ENCODE results near the gene ACTR2.

The ACTR2 gene

GRCh38 chr2:65275141-65275915 lies 47.7 kb downstream of the ACTR2 start:
- Histone ChIP-seq H3K36me3 (ENCODE audit: control insufficient read depth in 1 of 2, insufficient read depth in 2 of 2, low read length in 2 of 2) (peaks cover 10 to 14% of the 10 kb centered on the region in 2 experiments), H2BK120ac (ENCODE audit: insufficient read depth, low read length, poor library complexity) (no peak overlapping the region), H2AK5ac (ENCODE audit: low read length) (no peak overlapping the region), H3K18ac (ENCODE audit: low read length) (no peak overlapping the region), H3K27me3 (ENCODE audit: insufficient read depth, low read length) (no peaks in the 10 kb centered on the region), H4K91ac (ENCODE audit: low read depth, low read length) (no peak overlapping the region), H3K4ac (ENCODE audit: low read depth, low read length) (no peak overlapping the region), H4K12ac (ENCODE audit: low read depth, low read length) (no peak overlapping the region), H2AFZ (ENCODE audit: insufficient read depth, low read length, poor library complexity) (no peak overlapping the region), H4K8ac (ENCODE audit: low read depth, low read length) (no peak overlapping the region), H3K4me2 (ENCODE audit: low read length) (no peak overlapping the region), H3K4me3 (ENCODE audit: low read depth, low read length) (no peak overlapping the region), H3K23ac (ENCODE audit: low read length) (no peak overlapping the region), H3K9ac (ENCODE audit: low read length) (no peak overlapping the region), H2BK5ac (ENCODE audit: low read depth, low read length, poor library complexity) (no peak overlapping the region), H3K4me1 (ENCODE audit: control insufficient read depth in 1 of 2, insufficient read depth in 2 of 2, low read length in 2 of 2) (no peaks in the 10 kb centered on the region), H3K14ac (ENCODE audit: low read length) (no peak overlapping the region), H3K79me1 (ENCODE audit: low read length) (no peaks in the 10 kb centered on the region), H3K9me3 (ENCODE audit: insufficient read depth, low read depth, low read length) (no peaks in the 10 kb centered on the region), H2BK12ac (ENCODE audit: low read length) (no peak overlapping the region), H3K79me2 (ENCODE audit: control insufficient read depth, insufficient read depth, low read length, poor library complexity) (no peaks in the 10 kb centered on the region), H3K27ac (ENCODE audit: low read depth, low read length) (no peak overlapping the region)
- DNase-seq = no peak
- WGBS (ENCODE audit: extremely low coverage, insufficient coverage, insufficient read length) = no CpG with 5 or more reads among the region's 4 CpGs

DNA sequence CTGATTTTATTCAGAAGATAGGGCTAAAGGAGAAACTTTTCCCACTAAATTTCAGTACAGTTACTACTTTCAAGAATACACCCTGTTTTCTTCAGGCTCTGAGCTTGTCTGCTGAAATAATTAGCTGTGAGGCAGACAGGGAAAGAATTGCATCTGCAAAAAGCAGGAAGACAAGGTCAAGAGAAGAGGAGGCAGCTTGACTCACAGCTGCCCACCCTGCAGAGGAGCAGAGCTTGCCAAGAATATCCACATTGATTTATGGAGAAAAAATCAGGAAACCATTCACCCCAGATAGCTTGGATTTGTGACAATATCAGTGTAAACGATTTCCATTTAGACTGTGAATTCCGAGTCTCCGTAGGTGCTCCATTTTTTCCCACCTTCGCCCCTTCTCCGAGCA lies 49.0 kb downstream of the ACTR2 start:
- no peak overlapping the region for H3K14ac ChIP-seq (ENCODE audit: low read length)
- H3K27ac ChIP-seq (ENCODE audit: low read depth, low read length) = no peak overlapping the region
- H2BK12ac ChIP-seq (ENCODE audit: low read length) = no peak overlapping the region
- H3K79me2 ChIP-seq (ENCODE audit: control insufficient read depth, insufficient read depth, low read length, poor library complexity) = no peaks in the 10 kb centered on the region
- no peak overlapping the region for H2AK5ac ChIP-seq (ENCODE audit: low read length)
- no peak overlapping the region for H2BK5ac ChIP-seq (ENCODE audit: low read depth, low read length, poor library complexity)
- no peak overlapping the region for H3K4me3 ChIP-seq (ENCODE audit: low read depth, low read length)
- H3K23ac ChIP-seq (ENCODE audit: low read length) = no peak overlapping the region
- H3K4me2 ChIP-seq (ENCODE audit: low read length) = no peak overlapping the region
- no peaks in the 10 kb centered on the region for H3K27me3 ChIP-seq (ENCODE audit: insufficient read depth, low read length)
- H2BK120ac ChIP-seq (ENCODE audit: insufficient read depth, low read length, poor library complexity) = no peak overlapping the region
- DNase-seq = no peak
- H3K18ac ChIP-seq (ENCODE audit: low read length) = no peak overlapping the region
- H2AFZ ChIP-seq (ENCODE audit: insufficient read depth, low read length, poor library complexity) = no peak overlapping the region
- no peak overlapping the region for H3K4ac ChIP-seq (ENCODE audit: low read depth, low read length)
- no peaks in the 10 kb centered on the region for H3K9me3 ChIP-seq (ENCODE audit: insufficient read depth, low read depth, low read length)
- H4K12ac ChIP-seq (ENCODE audit: low read depth, low read length) = no peak overlapping the region
- no peak overlapping the region for H4K8ac ChIP-seq (ENCODE audit: low read depth, low read length)
- H3K4me1 ChIP-seq (ENCODE audit: control insufficient read depth in 1 of 2, insufficient read depth in 2 of 2, low read length in 2 of 2) = no peaks in the 10 kb centered on the region
- no peaks in the 10 kb centered on the region for H3K79me1 ChIP-seq (ENCODE audit: low read length)
- H3K9ac ChIP-seq (ENCODE audit: low read length) = no peak overlapping the region
- no peak overlapping the region for H4K91ac ChIP-seq (ENCODE audit: low read depth, low read length)
- no CpG with 5 or more reads among the region's 5 CpGs for WGBS (ENCODE audit: extremely low coverage, insufficient coverage, insufficient read length)
- H3K36me3 ChIP-seq (ENCODE audit: control insufficient read depth in 1 of 2, insufficient read depth in 2 of 2, low read length in 2 of 2) = peaks cover 10 to 12% of the 10 kb centered on the region in 2 experiments

DNA sequence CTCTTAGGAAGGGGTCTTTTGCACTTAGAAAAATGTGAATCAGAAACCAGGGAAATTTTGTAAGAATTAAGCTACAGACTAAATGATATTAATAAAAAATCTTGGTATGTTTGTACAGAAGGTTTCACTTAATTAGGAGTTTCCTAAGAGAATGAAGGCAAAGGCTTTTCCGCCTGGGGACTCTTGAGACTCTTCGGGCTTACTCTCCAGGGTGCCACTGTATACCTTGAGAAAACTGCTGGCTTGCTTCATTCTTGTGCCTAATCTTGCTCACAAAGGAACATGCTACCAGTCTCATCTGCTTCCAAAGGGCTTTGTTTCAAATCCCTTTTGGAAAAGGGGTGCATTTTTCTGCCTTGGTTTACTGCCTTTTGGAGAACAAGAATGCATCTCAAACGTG lies 49.5 kb downstream of the ACTR2 start:
- no peak overlapping the region for H4K8ac ChIP-seq (ENCODE audit: low read depth, low read length)
- no peak overlapping the region for H2AK5ac ChIP-seq (ENCODE audit: low read length)
- H3K79me2 ChIP-seq (ENCODE audit: control insufficient read depth, insufficient read depth, low read length, poor library complexity) = no peaks in the 10 kb centered on the region
- H3K9ac ChIP-seq (ENCODE audit: low read length) = no peak overlapping the region
- H3K9me3 ChIP-seq (ENCODE audit: insufficient read depth, low read depth, low read length) = no peaks in the 10 kb centered on the region
- H3K14ac ChIP-seq (ENCODE audit: low read length) = no peak overlapping the region
- no peak overlapping the region for H3K4ac ChIP-seq (ENCODE audit: low read depth, low read length)
- H3K4me2 ChIP-seq (ENCODE audit: low read length) = no peak overlapping the region
- H4K12ac ChIP-seq (ENCODE audit: low read depth, low read length) = no peak overlapping the region
- H2AFZ ChIP-seq (ENCODE audit: insufficient read depth, low read length, poor library complexity) = no peak overlapping the region
- H3K4me1 ChIP-seq (ENCODE audit: control insufficient read depth in 1 of 2, insufficient read depth in 2 of 2, low read length in 2 of 2) = no peaks in the 10 kb centered on the region
- WGBS (ENCODE audit: extremely low coverage, insufficient coverage, insufficient read length) = no CpG with 5 or more reads among the region's 3 CpGs
- peaks cover 8 to 12% of the 10 kb centered on the region in 2 experiments for H3K36me3 ChIP-seq (ENCODE audit: control insufficient read depth in 1 of 2, insufficient read depth in 2 of 2, low read length in 2 of 2)
- no peak overlapping the region for H4K91ac ChIP-seq (ENCODE audit: low read depth, low read length)
- H2BK5ac ChIP-seq (ENCODE audit: low read depth, low read length, poor library complexity) = no peak overlapping the region
- no peak overlapping the region for H2BK120ac ChIP-seq (ENCODE audit: insufficient read depth, low read length, poor library complexity)
- H3K4me3 ChIP-seq (ENCODE audit: low read depth, low read length) = no peak overlapping the region
- H3K18ac ChIP-seq (ENCODE audit: low read length) = no peak overlapping the region
- no peaks in the 10 kb centered on the region for H3K27me3 ChIP-seq (ENCODE audit: insufficient read depth, low read length)
- no peak for DNase-seq
- H3K23ac ChIP-seq (ENCODE audit: low read length) = no peak overlapping the region
- H3K79me1 ChIP-seq (ENCODE audit: low read length) = no peaks in the 10 kb centered on the region
- H3K27ac ChIP-seq (ENCODE audit: low read depth, low read length) = no peak overlapping the region
- no peak overlapping the region for H2BK12ac ChIP-seq (ENCODE audit: low read length)

DNA sequence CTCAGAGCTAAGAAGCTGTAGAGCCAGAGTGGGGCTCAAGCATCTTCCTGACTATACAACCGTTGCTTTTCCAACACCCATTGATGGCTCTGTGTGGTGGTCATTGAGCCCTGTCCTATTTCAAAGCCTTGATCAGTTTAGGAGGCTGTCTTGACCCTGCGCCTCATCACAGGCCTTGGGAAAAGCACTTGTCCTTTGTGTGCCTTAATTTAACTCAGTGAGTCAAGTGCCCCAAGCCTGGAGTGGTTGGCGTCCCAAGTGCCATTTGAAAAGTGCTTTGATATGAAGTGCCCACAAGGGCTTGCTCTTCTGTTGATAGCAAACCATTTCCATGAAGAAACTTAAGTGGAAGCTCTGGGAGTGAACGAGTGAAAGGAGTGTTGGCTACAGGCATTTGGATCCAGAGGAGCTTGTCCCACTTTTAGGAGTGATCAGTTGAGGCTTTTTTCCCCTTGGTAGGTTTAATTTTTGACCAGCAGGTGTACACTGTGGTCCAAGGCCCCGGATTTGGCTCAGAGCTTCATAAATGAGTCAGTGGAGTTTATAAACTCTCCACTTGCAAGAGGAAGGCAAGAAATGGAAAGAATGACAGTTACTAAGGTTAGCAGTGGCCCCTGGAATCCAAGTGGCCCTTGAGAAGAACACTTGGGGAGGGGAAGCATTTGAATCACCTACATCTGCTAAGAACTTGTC lies 50.3 kb downstream of the ACTR2 start:
- no peaks in the 10 kb centered on the region for H3K27me3 ChIP-seq (ENCODE audit: insufficient read depth, low read length)
- H3K4me2 ChIP-seq (ENCODE audit: low read length) = no peak overlapping the region
- H3K4me3 ChIP-seq (ENCODE audit: low read depth, low read length) = no peak overlapping the region
- H2BK12ac ChIP-seq (ENCODE audit: low read length) = no peak overlapping the region
- H2BK120ac ChIP-seq (ENCODE audit: insufficient read depth, low read length, poor library complexity) = no peak overlapping the region
- no peak overlapping the region for H3K9ac ChIP-seq (ENCODE audit: low read length)
- H3K36me3 ChIP-seq (ENCODE audit: control insufficient read depth in 1 of 2, insufficient read depth in 2 of 2, low read length in 2 of 2) = peaks cover 8 to 10% of the 10 kb centered on the region in 2 experiments
- no peak overlapping the region for H3K4ac ChIP-seq (ENCODE audit: low read depth, low read length)
- peaks cover 0 to 2% of the 10 kb centered on the region in 2 experiments for H3K4me1 ChIP-seq (ENCODE audit: control insufficient read depth in 1 of 2, insufficient read depth in 2 of 2, low read length in 2 of 2)
- no peak overlapping the region for H2AFZ ChIP-seq (ENCODE audit: insufficient read depth, low read length, poor library complexity)
- no peak overlapping the region for H3K18ac ChIP-seq (ENCODE audit: low read length)
- H4K91ac ChIP-seq (ENCODE audit: low read depth, low read length) = no peak overlapping the region
- WGBS (ENCODE audit: extremely low coverage, insufficient coverage, insufficient read length) = no CpG with 5 or more reads among the region's 5 CpGs
- no peak overlapping the region for H4K8ac ChIP-seq (ENCODE audit: low read depth, low read length)
- H4K12ac ChIP-seq (ENCODE audit: low read depth, low read length) = no peak overlapping the region
- no peaks in the 10 kb centered on the region for H3K79me2 ChIP-seq (ENCODE audit: control insufficient read depth, insufficient read depth, low read length, poor library complexity)
- H2AK5ac ChIP-seq (ENCODE audit: low read length) = no peak overlapping the region
- no peak overlapping the region for H3K14ac ChIP-seq (ENCODE audit: low read length)
- DNase-seq = no peak
- H3K27ac ChIP-seq (ENCODE audit: low read depth, low read length) = no peak overlapping the region
- no peaks in the 10 kb centered on the region for H3K9me3 ChIP-seq (ENCODE audit: insufficient read depth, low read depth, low read length)
- no peak overlapping the region for H3K23ac ChIP-seq (ENCODE audit: low read length)
- no peaks in the 10 kb centered on the region for H3K79me1 ChIP-seq (ENCODE audit: low read length)
- no peak overlapping the region for H2BK5ac ChIP-seq (ENCODE audit: low read depth, low read length, poor library complexity)
